CD4-positive, alpha-beta T cell treated with Interleukin-10 for 1 hour (primary cell): Measurements from ENCODE around the gene ABCG8.
A peak's percentile ranks its signal among the peaks of the same experiment; 100 is the strongest.

Experiments
- DNase-seq: peaks from one replicate; pipeline ENCODE4 v3.0.0-alpha.2; 2020

The ABCG8 gene

DNA sequence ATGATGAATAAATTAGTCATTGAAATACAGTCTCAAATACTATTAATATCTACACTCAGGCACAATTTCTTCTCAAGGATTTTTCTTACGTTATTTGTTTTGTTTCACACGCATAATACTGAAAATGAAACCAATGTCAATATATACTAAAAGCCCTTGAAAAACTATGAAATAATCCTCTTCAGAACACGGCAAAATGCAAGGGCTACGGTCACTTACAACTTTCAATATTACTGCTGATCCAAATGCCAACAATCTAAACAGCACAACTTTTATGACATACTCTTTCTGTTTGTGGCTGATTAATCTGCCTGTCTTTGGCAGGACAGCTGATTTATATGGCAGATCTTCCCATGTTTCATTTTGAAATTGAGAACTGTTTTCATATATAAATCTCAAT is 88.7 kb downstream of the ABCG8 start:
- peak; percentile 3 for DNase-seq

DNA sequence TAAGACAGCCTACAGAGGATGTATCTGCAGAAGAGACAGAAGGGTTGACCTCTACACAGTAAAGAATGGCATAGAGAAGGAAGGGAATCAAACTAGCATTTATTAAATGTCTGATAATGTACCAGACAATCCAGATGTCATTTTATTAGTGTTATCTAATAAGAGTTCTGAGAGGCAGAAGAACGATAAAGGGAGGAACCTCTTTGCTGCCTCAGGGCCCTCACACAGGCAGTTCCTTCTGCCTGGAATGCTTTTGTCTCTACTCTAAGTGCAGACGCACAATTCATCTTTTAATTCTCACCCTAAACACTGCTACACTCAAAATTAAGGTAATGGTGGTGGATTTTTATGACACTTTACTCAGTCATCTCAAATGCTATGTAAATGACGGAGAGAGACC is 92.5 kb downstream of the ABCG8 start:
- no peak for DNase-seq
